SK-N-SH (cell line): ENCODE measurements around the gene PHACTR2.

ENCODE experiments used
- CTCF ChIP-seq: fragments of 200-600 bp; sonication (generic); IDR thresholded peaks from 2 replicates; pipeline ENCODE4 v1.6.1; 2017; ENCODE audit warnings: antibody characterized with exemption, mild to moderate bottlenecking, moderate library complexity
- FOSL2 ChIP-seq: IDR thresholded peaks from 2 replicates; pipeline ENCODE4 v1.4.0; 2012; ENCODE audit warnings: low read depth, mild to moderate bottlenecking, moderate library complexity, borderline replicate concordance
- POLR2AphosphoS5 ChIP-seq: IDR thresholded peaks from 2 replicates; pipeline ENCODE4 v1.6.1; 2012; ENCODE audit warnings: low read depth, low read length
- RAD21 ChIP-seq: IDR thresholded peaks from 2 replicates; pipeline ENCODE4 v1.6.1; 2012; ENCODE audit warnings: mild to moderate bottlenecking, low read length
- RXRA ChIP-seq: IDR thresholded peaks from 2 replicates; pipeline ENCODE4 v1.4.0; 2012; ENCODE audit warnings: low read depth, mild to moderate bottlenecking, borderline replicate concordance
- SMC3 ChIP-seq: IDR thresholded peaks from 2 replicates; pipeline ENCODE4 v1.6.1; 2012; ENCODE audit warnings: low read depth, low read length, improper control_type of control experiment
- TAF1 ChIP-seq: IDR thresholded peaks from 2 replicates; pipeline ENCODE4 v1.6.1; 2012; ENCODE audit warnings: low read depth, mild to moderate bottlenecking, low read length, moderate library complexity, borderline replicate concordance
- USF2 ChIP-seq: fragments of 150-350 bp; IDR thresholded peaks from 2 replicates; pipeline ENCODE4 v1.6.1; 2017; ENCODE audit warnings: antibody characterized with exemption, low read length, low read depth, borderline replicate concordance
- TF ChIP-seq, protein P1 (sequence below): IDR thresholded peaks from 2 replicates; pipeline ENCODE4 v1.4.0; 2012; ENCODE audit warnings: low read depth

- TF ChIP-seq RAD21 (0 out of 2 replicates have a peak, but pooled peaks have one; percentile 1), RXRA (no peak), CTCF (no peak), FOSL2 (no peak), POLR2AphosphoS5 (no peak), SMC3 (no peak), TAF1 (no peak), USF2 (no peak)
- TF ChIP-seq, protein P1, sequence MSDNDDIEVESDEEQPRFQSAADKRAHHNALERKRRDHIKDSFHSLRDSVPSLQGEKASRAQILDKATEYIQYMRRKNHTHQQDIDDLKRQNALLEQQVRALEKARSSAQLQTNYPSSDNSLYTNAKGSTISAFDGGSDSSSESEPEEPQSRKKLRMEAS = no peak
Measured at GRCh38 chr6:143842461-143842901, 164.7 kb downstream of the PHACTR2 start.
